Head of caudate nucleus (tissue), 42 donors: ENCODE measurements around the gene ADPRHL1.
A peak's percentile ranks its signal among the peaks of the same experiment; 100 is the strongest.
"Not testable (repeated sequence)": the region's sequence is repeated elsewhere in the genome, so short reads cannot be mapped to it uniquely, and the experiment has no call there.

Experiments
- DNase-seq, 42 donors: peaks; one replicate each; pipeline versions ENCODE4 v3.0.0 to v3.0.0-alpha.2; 2020 to 2021; ENCODE audit warnings: mixed read lengths in 7 of 42
- intact Hi-C: fragments of 100-400 bp; cut with DNase I; formaldehyde crosslinking; loops from one replicate; pipeline ENCODE4 v1.15.0; 2022

The ADPRHL1 gene

GRCh38 chr13:113397608-113398425 lies 55.5 kb downstream of the ADPRHL1 start:
- DNase-seq = peak in 3 of 42 donors; percentile 7 to 12 (median 8)
- intact Hi-C loops = no loop called here

GRCh38 chr13:113394339-113394640 lies 59.0 kb downstream of the ADPRHL1 start:
- intact Hi-C loops = no loop called here
- DNase-seq = no peak

- intact Hi-C loops = no loop called here
- peak; percentile 40 to 90 (median 81) for DNase-seq
Measured at GRCh38 chr13:113393563-113394338, 59.5 kb downstream of the ADPRHL1 start.

- intact Hi-C loops = no loop called here
Measured at GRCh38 chr13:113393226-113393562, 60.1 kb downstream of the ADPRHL1 start.

GRCh38 chr13:113390874-113391497 lies 62.3 kb downstream of the ADPRHL1 start:
- DNase-seq = peak in 2 of 42 donors; percentile 2 to 16
- intact Hi-C loops = no loop called here

More at GRCh38 chr13:113393226-113393562, 60.1 kb downstream of the ADPRHL1 start:
- peak in 2 of 42 donors; percentile 27 to 36 for DNase-seq

- intact Hi-C loops = not testable (repeated sequence)
- peak in 2 of 42 donors; percentile 2 to 16 for DNase-seq
Measured at GRCh38 chr13:113389586-113389985, 63.7 kb downstream of the ADPRHL1 start.

- DNase-seq = no peak
- intact Hi-C loops = no loop called here
Measured at GRCh38 chr13:113387396-113387795, 65.9 kb downstream of the ADPRHL1 start.

GRCh38 chr13:113383089-113383488 lies 70.2 kb downstream of the ADPRHL1 start:
- DNase-seq = no peak
- intact Hi-C loops = no loop called here

GRCh38 chr13:113382542-113382941 lies 70.7 kb downstream of the ADPRHL1 start:
- intact Hi-C loops, DNase-seq: not testable (repeated sequence)

GRCh38 chr13:113378825-113379224 lies 74.5 kb downstream of the ADPRHL1 start:
- intact Hi-C loops = no loop called here
- DNase-seq = peak in 1 of 42 donors; percentile 21

GRCh38 chr13:113374511-113375175 lies 78.6 kb downstream of the ADPRHL1 start:
- DNase-seq = peak in 1 of 42 donors; percentile 12
- intact Hi-C loops = no loop called here

GRCh38 chr13:113373811-113374485 lies 79.3 kb downstream of the ADPRHL1 start:
- DNase-seq = peak in 1 of 42 donors; percentile 24
- intact Hi-C loops = no loop called here

GRCh38 chr13:113371701-113372100 lies 81.6 kb downstream of the ADPRHL1 start:
- DNase-seq = peak in 1 of 42 donors; percentile 12
- intact Hi-C loops = not testable (repeated sequence)

GRCh38 chr13:113371061-113371460 lies 82.2 kb downstream of the ADPRHL1 start:
- peak in 2 of 42 donors; percentile 3 to 13 for DNase-seq
- intact Hi-C loops = no loop called here

GRCh38 chr13:113369881-113370280 lies 83.4 kb downstream of the ADPRHL1 start:
- DNase-seq = peak in 2 of 42 donors; percentile 12 to 24
- intact Hi-C loops = no loop called here

- intact Hi-C loops = no loop called here
- DNase-seq = peak in 2 of 42 donors; percentile 32 to 33
Measured at GRCh38 chr13:113369189-113369588, 84.1 kb downstream of the ADPRHL1 start.

GRCh38 chr13:113368353-113368752 lies 84.9 kb downstream of the ADPRHL1 start:
- DNase-seq = peak in 2 of 42 donors; percentile 13 to 25
- intact Hi-C loops = not testable (repeated sequence)

- DNase-seq = peak in 2 of 42 donors; percentile 21 to 23
- intact Hi-C loops = no loop called here
Measured at GRCh38 chr13:113367771-113368170, 85.5 kb downstream of the ADPRHL1 start.
